GM12878 (cell line): Measurements from ENCODE around the gene DPP9. TPM values are rescaled to one million over a fixed set of nuclear protein-coding genes. Genes with fewer than 3 reads are reported as not detected.

Experiments
- CBFB ChIP-seq: IDR thresholded peaks from 2 replicates; pipeline ENCODE4 v1.6.1; 2016; ENCODE audit warnings: antibody characterized with exemption, low read depth
- CBX5 ChIP-seq: sonication (generic); IDR thresholded peaks from 2 replicates; pipeline ENCODE4 v1.6.1; 2016; ENCODE audit warnings: low read depth, moderate library complexity, mild to moderate bottlenecking, inconsistent platforms
- CEBPB ChIP-seq, 2 experiments: fragments of 150-350 bp in 1 of 2; IDR thresholded peaks; 2 replicates each; pipeline ENCODE4 v1.6.1; 2012 to 2014; ENCODE audit warnings: low read depth in 2 of 2, low read length in 2 of 2, borderline replicate concordance in 1 of 2, inconsistent platforms in 1 of 2
- CHD4 ChIP-seq: fragments of 200-600 bp; sonication (generic); IDR thresholded peaks from 2 replicates; pipeline ENCODE4 v1.6.1; 2016; ENCODE audit warnings: mild to moderate bottlenecking
- CREM ChIP-seq: IDR thresholded peaks from 2 replicates; pipeline ENCODE4 v1.6.1; 2014; ENCODE audit warnings: antibody characterized with exemption, low read depth
- E2F4 ChIP-seq: IDR thresholded peaks from 2 replicates; pipeline ENCODE4 v1.6.1; 2012; ENCODE audit warnings: low read depth, low read length, improper control_type of control experiment
- EGR1 ChIP-seq, 2 experiments: IDR thresholded peaks; 1 replicate in 1 of 2; 2 replicates in 1 of 2; pipeline ENCODE4 v1.6.1; 2011 to 2012; ENCODE audit warnings: low read depth in 2 of 2, low read length in 2 of 2, borderline replicate concordance in 1 of 2, mild to moderate bottlenecking in 1 of 2, moderate library complexity in 1 of 2
- GATAD2B ChIP-seq: fragments of 450-650 bp; conservative IDR thresholded peaks from 2 replicates; pipeline ENCODE4 v1.6.1; 2017; ENCODE audit warnings: low read depth, mild to moderate bottlenecking, moderate library complexity
- HDAC6 ChIP-seq: fragments of 200-600 bp; sonication (generic); IDR thresholded peaks from one replicate; pipeline ENCODE4 v1.8.0; 2017; ENCODE audit warnings: antibody characterized with exemption; ENCODE audit not compliant: unreplicated experiment
- MEF2B ChIP-seq: fragments of 450-650 bp; IDR thresholded peaks from 2 replicates; pipeline ENCODE4 v1.6.1; 2018; ENCODE audit warnings: mild to moderate bottlenecking, moderate library complexity; ENCODE audit not compliant: partially characterized antibody, poor library complexity, severe bottlenecking
- MXI1 ChIP-seq: fragments of 150-350 bp; IDR thresholded peaks from 2 replicates; pipeline ENCODE4 v1.6.1; 2011; ENCODE audit warnings: low read depth, mild to moderate bottlenecking, inconsistent platforms, low read length, improper control_type of control experiment
- PML ChIP-seq: IDR thresholded peaks from 2 replicates; pipeline ENCODE4 v1.6.1; 2012; ENCODE audit warnings: low read length, inconsistent platforms
- POU2F2 ChIP-seq: IDR thresholded peaks from 3 replicates; pipeline ENCODE4 v1.6.1; 2011; ENCODE audit warnings: low read depth, mild to moderate bottlenecking, low read length, borderline replicate concordance
- RCOR1 ChIP-seq: conservative IDR thresholded peaks from 2 replicates; pipeline ENCODE4 v1.6.1; 2012; ENCODE audit warnings: low read depth, low read length, improper control_type of control experiment
- SMC3 ChIP-seq: IDR thresholded peaks from 2 replicates; pipeline ENCODE4 v1.6.1; 2011; ENCODE audit warnings: low read length, improper control_type of control experiment, borderline replicate concordance
- SPI1 ChIP-seq: IDR thresholded peaks from 2 replicates; pipeline ENCODE4 v1.6.1; 2011; ENCODE audit warnings: low read depth, mild to moderate bottlenecking, low read length, moderate library complexity, borderline replicate concordance; ENCODE audit not compliant: insufficient read depth
- STAT1 ChIP-seq: fragments of 450-650 bp; conservative IDR thresholded peaks from 2 replicates; pipeline ENCODE4 v1.6.1; 2014; ENCODE audit warnings: antibody characterized with exemption, mild to moderate bottlenecking
- TARDBP ChIP-seq: IDR thresholded peaks from 2 replicates; pipeline ENCODE4 v1.6.1; 2016; ENCODE audit warnings: borderline replicate concordance
- ZNF207 ChIP-seq: fragments of 450-650 bp; IDR thresholded peaks from 2 replicates; pipeline ENCODE4 v1.6.1; 2014; ENCODE audit warnings: antibody characterized with exemption, mild to moderate bottlenecking, borderline replicate concordance
- polyA plus RNA-seq, 11 experiments: library from polyadenylated mRNA; depleted of rRNA in 4 of 11; unstranded in 6 of 11; stranded (reverse) in 5 of 11; fragments of >200 nt; fragmentation: Nextera tagmentation in 4 of 11; fragmentation: Illumina TruSeq in 1 of 11; extraction: Ambion mirVana in 4 of 11; extraction: Trizol in 1 of 11; gene quantifications; 1 replicate in 1 of 11; 2 replicates in 10 of 11; pipeline versions ENCODE4 v1.2.1 to v1.2.3, GENCODE V29; 2011 to 2016; ENCODE audit warnings: inconsistent platforms in 2 of 11, missing spikeins in 2 of 11, low read depth in 1 of 11
- total RNA-seq, 4 experiments: library from RNA; depleted of rRNA in 3 of 4; stranded (reverse); fragments of >200 nt in 3 of 4; fragmentation: Illumina TruSeq in 1 of 4; extraction: Trizol in 1 of 4; gene quantifications; 2 replicates each; pipeline versions ENCODE4 v1.2.1 to v1.2.3, GENCODE V29; 2013 to 2021
- TF ChIP-seq, protein P1 (sequence below): fragments of 150-350 bp; IDR thresholded peaks from 2 replicates; pipeline ENCODE4 v1.6.1; 2016; ENCODE audit warnings: low read depth, low read length
- TF ChIP-seq, protein P2 (sequence below): fragments of 150-350 bp; IDR thresholded peaks from 2 replicates; pipeline ENCODE4 v1.6.1; 2014; ENCODE audit warnings: mild to moderate bottlenecking, low read depth, low read length
- TF ChIP-seq, protein P3 (sequence below): fragments of 450-650 bp; IDR thresholded peaks from 2 replicates; pipeline ENCODE4 v1.6.1; 2016; ENCODE audit warnings: mild to moderate bottlenecking

DPP9 gene
- total and polyA plus RNA-seq, 10 of the 15 experiments (the other 5 are each of a cell fraction or from before 2014, with no cell fraction given), result 0.64 to 58.6 (median 27.6) TPM

DNA sequence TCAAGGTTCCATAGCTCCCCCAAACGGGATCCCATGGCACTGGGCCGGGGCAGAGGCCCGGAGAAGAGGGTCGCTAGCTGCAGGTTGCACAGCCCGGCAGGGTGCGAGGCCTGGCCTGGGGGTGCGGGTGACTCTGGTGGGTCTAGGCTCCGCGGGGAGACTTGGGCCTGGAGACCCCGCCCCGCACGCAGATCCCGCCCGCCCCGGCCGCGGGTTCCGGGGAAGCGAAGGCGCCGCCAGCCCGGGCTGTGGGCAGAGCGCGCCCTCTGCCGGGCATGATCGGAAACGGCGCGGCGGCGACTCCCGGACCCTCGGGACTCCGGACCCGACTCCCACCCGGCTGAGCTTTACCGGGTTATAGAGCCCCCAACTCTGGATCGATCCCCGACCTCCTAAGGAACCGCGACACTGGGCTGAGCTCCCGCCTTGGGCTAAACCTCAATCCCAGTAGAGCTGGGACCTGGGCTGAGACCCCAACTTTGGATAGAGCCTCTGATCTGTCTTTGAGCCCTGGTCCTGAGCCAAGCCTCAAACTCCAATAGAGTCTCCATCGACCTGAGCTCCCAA lies 87.4 kb downstream of the DPP9 start (continued):
- TF ChIP-seq EGR1 (IDR thresholded peaks at IDR 0.05; ENCODE audit: borderline replicate concordance in 1 of 2, low read depth in 2 of 2, low read length in 2 of 2) (no peak), SMC3 (peak; percentile 69), RCOR1 (no peak), GATAD2B (peak; percentile 79), HDAC6 (no peak), MXI1 (no peak), CEBPB (IDR thresholded peaks at IDR 0.05; ENCODE audit: borderline replicate concordance in 1 of 2, low read depth in 2 of 2, low read length in 2 of 2) (no peak), CHD4 (no peak), E2F4 (no peak), STAT1 (no peak), POU2F2 (no peak), PML (no peak), CREM (no peak), MEF2B (peak; percentile 48), CBX5 (no peak), SPI1 (no peak), TARDBP (no peak), CBFB (no peak), ZNF207 (no peak)
- TF ChIP-seq, protein P1, sequence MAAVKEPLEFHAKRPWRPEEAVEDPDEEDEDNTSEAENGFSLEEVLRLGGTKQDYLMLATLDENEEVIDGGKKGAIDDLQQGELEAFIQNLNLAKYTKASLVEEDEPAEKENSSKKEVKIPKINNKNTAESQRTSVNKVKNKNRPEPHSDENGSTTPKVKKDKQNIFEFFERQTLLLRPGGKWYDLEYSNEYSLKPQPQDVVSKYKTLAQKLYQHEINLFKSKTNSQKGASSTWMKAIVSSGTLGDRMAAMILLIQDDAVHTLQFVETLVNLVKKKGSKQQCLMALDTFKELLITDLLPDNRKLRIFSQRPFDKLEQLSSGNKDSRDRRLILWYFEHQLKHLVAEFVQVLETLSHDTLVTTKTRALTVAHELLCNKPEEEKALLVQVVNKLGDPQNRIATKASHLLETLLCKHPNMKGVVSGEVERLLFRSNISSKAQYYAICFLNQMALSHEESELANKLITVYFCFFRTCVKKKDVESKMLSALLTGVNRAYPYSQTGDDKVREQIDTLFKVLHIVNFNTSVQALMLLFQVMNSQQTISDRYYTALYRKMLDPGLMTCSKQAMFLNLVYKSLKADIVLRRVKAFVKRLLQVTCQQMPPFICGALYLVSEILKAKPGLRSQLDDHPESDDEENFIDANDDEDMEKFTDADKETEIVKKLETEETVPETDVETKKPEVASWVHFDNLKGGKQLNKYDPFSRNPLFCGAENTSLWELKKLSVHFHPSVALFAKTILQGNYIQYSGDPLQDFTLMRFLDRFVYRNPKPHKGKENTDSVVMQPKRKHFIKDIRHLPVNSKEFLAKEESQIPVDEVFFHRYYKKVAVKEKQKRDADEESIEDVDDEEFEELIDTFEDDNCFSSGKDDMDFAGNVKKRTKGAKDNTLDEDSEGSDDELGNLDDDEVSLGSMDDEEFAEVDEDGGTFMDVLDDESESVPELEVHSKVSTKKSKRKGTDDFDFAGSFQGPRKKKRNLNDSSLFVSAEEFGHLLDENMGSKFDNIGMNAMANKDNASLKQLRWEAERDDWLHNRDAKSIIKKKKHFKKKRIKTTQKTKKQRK, result no peak
- TF ChIP-seq, protein P2, sequence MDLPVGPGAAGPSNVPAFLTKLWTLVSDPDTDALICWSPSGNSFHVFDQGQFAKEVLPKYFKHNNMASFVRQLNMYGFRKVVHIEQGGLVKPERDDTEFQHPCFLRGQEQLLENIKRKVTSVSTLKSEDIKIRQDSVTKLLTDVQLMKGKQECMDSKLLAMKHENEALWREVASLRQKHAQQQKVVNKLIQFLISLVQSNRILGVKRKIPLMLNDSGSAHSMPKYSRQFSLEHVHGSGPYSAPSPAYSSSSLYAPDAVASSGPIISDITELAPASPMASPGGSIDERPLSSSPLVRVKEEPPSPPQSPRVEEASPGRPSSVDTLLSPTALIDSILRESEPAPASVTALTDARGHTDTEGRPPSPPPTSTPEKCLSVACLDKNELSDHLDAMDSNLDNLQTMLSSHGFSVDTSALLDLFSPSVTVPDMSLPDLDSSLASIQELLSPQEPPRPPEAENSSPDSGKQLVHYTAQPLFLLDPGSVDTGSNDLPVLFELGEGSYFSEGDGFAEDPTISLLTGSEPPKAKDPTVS, result no peak
- TF ChIP-seq, protein P3, sequence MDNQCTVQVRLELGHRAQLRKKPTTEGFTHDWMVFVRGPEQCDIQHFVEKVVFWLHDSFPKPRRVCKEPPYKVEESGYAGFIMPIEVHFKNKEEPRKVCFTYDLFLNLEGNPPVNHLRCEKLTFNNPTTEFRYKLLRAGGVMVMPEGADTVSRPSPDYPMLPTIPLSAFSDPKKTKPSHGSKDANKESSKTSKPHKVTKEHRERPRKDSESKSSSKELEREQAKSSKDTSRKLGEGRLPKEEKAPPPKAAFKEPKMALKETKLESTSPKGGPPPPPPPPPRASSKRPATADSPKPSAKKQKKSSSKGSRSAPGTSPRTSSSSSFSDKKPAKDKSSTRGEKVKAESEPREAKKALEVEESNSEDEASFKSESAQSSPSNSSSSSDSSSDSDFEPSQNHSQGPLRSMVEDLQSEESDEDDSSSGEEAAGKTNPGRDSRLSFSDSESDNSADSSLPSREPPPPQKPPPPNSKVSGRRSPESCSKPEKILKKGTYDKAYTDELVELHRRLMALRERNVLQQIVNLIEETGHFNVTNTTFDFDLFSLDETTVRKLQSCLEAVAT, result no peak
